DMS114 treated with DMSO at 0.1 percent for 48 hours (cell line): ENCODE measurements around the gene XYLT2.

Source experiments
- DNase-seq: peaks from one replicate; lab custom pipeline; 2025; ENCODE audit not compliant: unreplicated experiment; lab: John Stamatoyannopoulos, UW

Gene XYLT2

GRCh38 chr17:50348522-50349242 is 2.8 kb downstream of the XYLT2 start:
- DNase-seq: no peak

GRCh38 chr17:50349243-50349600 is 3.3 kb downstream of the XYLT2 start:
- no peak for DNase-seq

GRCh38 chr17:50350733-50351132 is 4.8 kb downstream of the XYLT2 start:
- DNase-seq: no peak

GRCh38 chr17:50352072-50352692 is 6.3 kb downstream of the XYLT2 start:
- DNase-seq: no peak

- DNase-seq: no peak
Observed at GRCh38 chr17:50352693-50353599, 7.0 kb downstream of the XYLT2 start.

- DNase-seq: no peak
Observed at GRCh38 chr17:50353600-50354195, 7.8 kb downstream of the XYLT2 start.

GRCh38 chr17:50354198-50354597 is 8.3 kb downstream of the XYLT2 start:
- no peak for DNase-seq

- DNase-seq: no peak
Observed at GRCh38 chr17:50354776-50355175, 8.8 kb downstream of the XYLT2 start.

- no peak for DNase-seq
Observed at GRCh38 chr17:50355336-50355700, 9.4 kb downstream of the XYLT2 start.

- DNase-seq: no peak
Observed at GRCh38 chr17:50355701-50356341, 9.9 kb downstream of the XYLT2 start.

GRCh38 chr17:50356418-50356817 is 10.5 kb downstream of the XYLT2 start:
- DNase-seq: no peak

- DNase-seq: no peak
Observed at GRCh38 chr17:50356892-50357510, 11.1 kb downstream of the XYLT2 start.

- DNase-seq: no peak
Observed at GRCh38 chr17:50358177-50358576, 12.3 kb downstream of the XYLT2 start.

GRCh38 chr17:50359005-50359699 is 13.2 kb downstream of the XYLT2 start:
- DNase-seq: no peak

GRCh38 chr17:50359998-50360461 is 14.1 kb downstream of the XYLT2 start:
- no peak for DNase-seq

GRCh38 chr17:50360486-50361115 is 14.7 kb downstream of the XYLT2 start:
- no peak for DNase-seq

- DNase-seq: peak; percentile 39
Observed at GRCh38 chr17:50361561-50362480, 15.9 kb downstream of the XYLT2 start.

GRCh38 chr17:50362661-50363060 is 16.7 kb downstream of the XYLT2 start:
- no peak for DNase-seq
